WI38 (cell line): Measurements from ENCODE around the gene TWIST2.

Source experiments
- H3K4me3 ChIP-seq: 2 replicates; pipeline ENCODE4 v1.5.1; 2011; ENCODE audit warnings: low read depth, mild to moderate bottlenecking, control low read depth, low read length
- CTCF ChIP-seq: IDR thresholded peaks from 2 replicates; pipeline ENCODE4 v1.5.1; 2012; ENCODE audit warnings: low read depth, mild to moderate bottlenecking, control low read depth, low read length

TWIST2 gene

GRCh38 chr2:238861766-238862315 lies 14.0 kb downstream of the TWIST2 start:
- no peak overlapping the region for H3K4me3 ChIP-seq

GRCh38 chr2:238862701-238863100 lies 14.8 kb downstream of the TWIST2 start:
- TF ChIP-seq CTCF = no peak
- no peak overlapping the region for H3K4me3 ChIP-seq

More at GRCh38 chr2:238861766-238862315, 14.0 kb downstream of the TWIST2 start:
- TF ChIP-seq CTCF = no peak

DNA sequence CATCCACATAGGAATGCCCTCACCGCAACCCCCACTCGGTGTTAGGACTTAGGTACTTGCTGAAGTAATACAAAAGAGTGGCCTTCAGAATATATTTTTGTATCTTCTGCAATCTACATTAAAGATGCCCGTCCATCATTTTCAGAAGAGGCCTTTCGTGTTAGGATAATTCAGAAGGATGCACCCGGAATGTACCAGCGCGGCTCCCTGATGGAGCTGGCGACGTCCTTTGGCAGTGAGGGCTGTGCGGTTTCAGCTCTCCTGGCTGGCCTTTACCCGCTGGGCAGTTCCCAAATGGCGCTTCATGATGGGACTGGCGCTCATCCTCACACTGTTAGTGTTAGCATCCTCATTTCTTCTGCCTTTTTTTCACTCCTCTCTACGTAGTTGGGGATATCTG lies 15.3 kb downstream of the TWIST2 start:
- no peak for TF ChIP-seq CTCF
- no peak overlapping the region for H3K4me3 ChIP-seq

DNA sequence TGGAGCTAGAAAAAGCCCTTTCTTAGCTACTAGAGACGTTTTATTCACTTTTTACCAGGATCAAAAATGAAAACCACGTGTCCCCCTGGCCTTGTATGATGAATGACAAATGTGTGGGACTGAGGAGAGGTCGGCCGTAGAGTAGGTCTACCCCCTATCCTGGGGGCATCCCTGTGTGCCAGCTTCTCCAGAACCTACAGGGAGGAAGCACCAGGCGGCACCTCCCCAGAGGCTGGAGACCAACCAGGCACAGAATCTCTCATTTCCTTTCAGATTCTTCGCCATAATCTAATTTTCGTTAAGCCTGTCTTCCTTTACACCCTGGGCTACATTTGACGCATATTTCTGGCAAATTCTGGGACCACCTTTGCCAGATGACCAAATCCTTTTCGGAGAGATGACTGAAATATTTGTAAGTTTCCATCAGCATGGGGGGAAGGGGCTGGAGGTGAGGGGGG lies 15.9 kb downstream of the TWIST2 start:
- H3K4me3 ChIP-seq = peak overlapping the region; percentile 14
- no peak for TF ChIP-seq CTCF

GRCh38 chr2:238864207-238865014 lies 16.5 kb downstream of the TWIST2 start:
- peak overlapping the region; percentile 40 for H3K4me3 ChIP-seq
- TF ChIP-seq CTCF = no peak

DNA sequence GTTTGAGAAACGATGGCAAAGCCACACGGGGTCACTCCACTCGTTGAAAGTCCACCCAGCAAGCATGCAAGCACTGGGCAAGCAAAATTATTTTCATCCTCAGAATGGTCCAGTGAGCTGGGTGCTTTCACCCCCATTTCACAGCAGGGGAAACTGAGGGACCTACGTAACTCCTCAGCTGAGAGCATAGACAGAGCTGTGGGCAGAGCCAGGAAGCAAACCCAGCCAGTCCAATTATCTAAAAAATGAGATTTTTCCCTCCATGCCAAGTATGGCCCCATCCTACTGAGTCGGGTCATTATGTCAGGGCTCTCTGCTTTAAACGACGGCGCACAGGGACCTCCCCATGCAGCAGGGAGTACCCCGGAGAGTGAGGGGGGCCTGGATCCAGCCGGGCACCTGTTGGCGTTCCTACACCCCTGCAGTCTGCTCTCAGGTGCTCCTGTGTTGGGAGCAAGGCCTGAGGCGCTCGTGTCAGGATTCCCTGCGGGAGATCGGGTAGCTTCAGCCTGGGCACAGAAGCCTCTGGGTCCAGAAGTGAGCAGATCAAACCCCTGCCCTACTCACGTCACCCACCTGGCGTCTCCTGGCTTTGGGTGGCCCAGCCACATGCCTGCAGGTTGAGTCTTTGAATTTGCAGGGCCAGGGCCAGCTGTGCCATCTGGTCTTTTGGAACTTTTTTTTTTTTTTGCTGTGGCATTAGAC lies 17.3 kb downstream of the TWIST2 start:
- peak overlapping the region; percentile 40; the same call in 1 of the 2 replicates for H3K4me3 ChIP-seq
- no peak for TF ChIP-seq CTCF

- no peak for TF ChIP-seq CTCF
- H3K4me3 ChIP-seq = no peak overlapping the region
Observed at GRCh38 chr2:238865744-238866355, 18.0 kb downstream of the TWIST2 start.
